HepG2 (cell line): ENCODE results near the gene ATP11C.

Experiments
- MAFK ChIP-seq, 2 experiments: IDR thresholded peaks in 1 of 2; conservative IDR thresholded peaks in 1 of 2; 2 replicates each; pipeline ENCODE4 v1.6.1; 2011; ENCODE audit warnings: improper control_type of control experiment in 2 of 2, low read length in 2 of 2
- MTF1 ChIP-seq: sonication (generic); formaldehyde crosslinking; IDR thresholded peaks from 2 replicates; pipeline ENCODE4 v1.5.0; 2020; ENCODE audit warnings: missing genetic modification reagents
- POLR2AphosphoS2 ChIP-seq: IDR thresholded peaks from 2 replicates; pipeline ENCODE4 v1.6.1; 2011; ENCODE audit warnings: low read depth, low read length, improper control_type of control experiment
- ZSCAN20 ChIP-seq: sonication (generic); formaldehyde crosslinking; IDR thresholded peaks from 2 replicates; pipeline ENCODE4 v1.4.0; 2020; ENCODE audit warnings: missing genetic modification reagents, mild to moderate bottlenecking, borderline replicate concordance

- TF ChIP-seq MAFK (conservative IDR thresholded peaks at IDR 0.05 in 1 of 2, IDR thresholded peaks at IDR 0.05 in 1 of 2; ENCODE audit: low read length in 2 of 2) (no peak), MTF1 (CRISPR knock-in tag) (no peak), POLR2AphosphoS2 (no peak), ZSCAN20 (no peak)
These were observed 51.3 kb downstream of the ATP11C start for GRCh38 chrX:139881572-139881971.
